Adrenal gland (tissue), 12 donors: ENCODE data around the gene CEP295NL. TPM values are rescaled to one million over a fixed set of nuclear protein-coding genes. Genes with fewer than 3 reads are reported as not detected.

ENCODE experiments used
- DNase-seq, 7 donors: peaks; one replicate each; pipeline ENCODE4 v3.0.0-alpha.2; 2019 to 2020
- H3K27ac ChIP-seq, 5 donors: fragments of 200-600 bp; sonication (generic) in 4 of 5; 1 replicate in 3 of 5; 2 replicates in 2 of 5; pipeline versions ENCODE4 v1.5.1 to v1.8.0; 2016 to 2020; ENCODE audit warnings: mild to moderate bottlenecking in 1 of 5
- H3K27me3 ChIP-seq: fragments of 200-600 bp; 2 replicates; pipeline ENCODE4 v1.8.0; 2021
- H3K36me3 ChIP-seq, 2 donors: fragments of 200-600 bp; replicated peaks in 1 of 2; 1 replicate in 1 of 2; 2 replicates in 1 of 2; pipeline versions ENCODE4 v1.5.1 to v1.8.0; 2018 to 2022
- H3K4me1 ChIP-seq, 2 donors: fragments of 200-600 bp; replicated peaks in 1 of 2; 1 replicate in 1 of 2; 2 replicates in 1 of 2; pipeline versions ENCODE4 v1.5.1 to v1.8.0; 2018 to 2021
- H3K4me3 ChIP-seq, 4 donors: fragments of 200-600 bp; sonication (generic) in 3 of 4; one replicate each; pipeline ENCODE4 v1.5.1; 2016 to 2018
- H3K9me3 ChIP-seq, 3 donors: fragments of 200-600 bp; sonication (generic) in 1 of 3; replicated peaks in 1 of 3; 1 replicate in 2 of 3; 2 replicates in 1 of 3; pipeline versions ENCODE4 v1.5.1 to v1.8.0; 2016 to 2021
- CTCF ChIP-seq, 6 experiments: fragments of 450-650 bp in 4 of 6; fragments of 200-600 bp in 2 of 6; sonication (generic) in 1 of 6; IDR thresholded peaks; 1 replicate in 5 of 6; 2 replicates in 1 of 6; pipeline versions ENCODE4 v1.5.1 to v1.8.0; 2016 to 2021; ENCODE audit warnings: antibody characterized with exemption in 6 of 6, mild to moderate bottlenecking in 2 of 6, moderate library complexity in 1 of 6
- POLR2A ChIP-seq, 2 donors: fragments of 450-650 bp; IDR thresholded peaks; one replicate each; pipeline ENCODE4 v1.6.1; 2017; ENCODE audit warnings: antibody characterized with exemption in 2 of 2, mild to moderate bottlenecking in 2 of 2, moderate library complexity in 1 of 2
- whole genome bisulfite sequencing, 4 donors: extraction: QIAGEN DNeasy Blood & Tissue Kit in 2 of 4; methylation state at CpG; one replicate each; pipeline versions ENCODE4 v1.1.5 to v1.1.7; 2013 to 2017; 5-methylcytosine and 5-hydroxymethylcytosine counted together
- intact Hi-C, 2 donors: fragments of 100-400 bp; cut with DNase I; formaldehyde crosslinking; loops; one replicate each; pipeline versions ENCODE4 v1.14.1 to v1.15.0; 2022 to 2023
- polyA plus RNA-seq, 3 donors: library from polyadenylated mRNA; stranded (reverse); fragments of 200-250 nt in 2 of 3; fragments of 350-450 nt in 1 of 3; fragmentation: Illumina TruSeq in 1 of 3; extraction: RNeasy Lipid Tissue Mini Kit (QIAGEN cat#74804) in 1 of 3; gene quantifications; one replicate each; pipeline ENCODE4 v1.2.3, GENCODE V29; 2013 to 2014
- total RNA-seq, 9 donors: library from RNA; depleted of rRNA in 4 of 9; stranded (reverse); fragments of >200 nt in 4 of 9; fragments of 120-200 nt in 1 of 9; fragmentation: NEBNext Ultra II Directional in 1 of 9; extraction: Animal tissue kit (Norgen Biotek cat#: 25700) in 1 of 9; gene quantifications; one replicate each; pipeline versions ENCODE4 v1.1.0 to v1.2.4, GENCODE V29; 2013 to 2023
- donor health status: healthy with polysubstance abuse.
- donor health status: Bipolar disorder and iron deficiency.
- donor health status: DM: yes; HTN: yes; CAD: no.
- donor health status: DM: no; HTN: no; CAD: no.
- donor health status: DM: no; HTN: no; CAD: no.
- donor health status: DM: yes; HTN: yes; CAD: no.

CEP295NL gene
- total and polyA plus RNA-seq, 12 donors: 0.07 to 5.1 (median 0.95) TPM

DNA sequence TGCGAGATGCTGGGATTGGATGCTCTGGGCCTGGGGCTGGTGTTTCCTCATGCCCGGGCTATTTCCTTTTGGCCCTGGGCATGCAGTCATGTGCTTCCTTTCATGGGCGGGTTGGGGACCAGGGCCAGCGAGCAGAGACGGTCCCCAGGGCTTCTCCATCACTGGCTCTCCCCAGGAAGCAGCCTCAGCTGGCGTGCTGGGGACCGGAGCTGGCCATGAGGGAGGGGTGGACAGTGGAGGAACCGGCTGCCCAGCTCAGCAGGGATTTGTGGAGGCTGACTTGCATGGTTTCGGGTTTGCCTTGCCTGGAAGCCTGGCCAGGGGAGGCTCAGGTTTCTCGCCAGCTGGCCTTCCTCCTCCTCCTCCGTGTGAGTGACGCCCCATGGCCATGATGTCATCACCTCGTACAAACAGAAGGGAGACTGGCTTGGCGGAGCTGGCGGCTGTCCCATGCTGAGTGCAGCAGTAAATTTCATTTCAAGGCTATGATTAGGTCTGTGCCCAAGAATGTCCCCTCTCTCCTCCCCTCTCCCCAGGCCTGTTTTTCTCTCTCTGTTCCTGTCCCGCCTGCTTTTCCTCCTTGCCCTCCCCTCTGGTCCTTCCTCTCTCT is 31.1 kb upstream of the CEP295NL start:
- intact Hi-C loops: no loop called here
- H3K9me3 ChIP-seq: no peaks in the 10 kb centered on the region
- peak overlapping the region; percentile 68 to 92 (median 91) for H3K27ac ChIP-seq
- no peaks in the 10 kb centered on the region for H3K36me3 ChIP-seq
- H3K4me1 ChIP-seq: peaks cover 15 to 28% of the 10 kb centered on the region in 2 donors
- peak; percentile 95 to 99 (median 98) for DNase-seq
- TF ChIP-seq CTCF (IDR thresholded peaks at IDR 0.05) (no peak), POLR2A (IDR thresholded peaks at IDR 0.05) (peak in 1 of 2 donors; percentile 70)
- H3K27me3 ChIP-seq: no peaks in the 10 kb centered on the region
- WGBS, 4 donors: 8 to 13% (median 9%) methylated on average over 8 to 16 of the region's 16 CpGs
- H3K4me3 ChIP-seq: no peak overlapping the region

DNA sequence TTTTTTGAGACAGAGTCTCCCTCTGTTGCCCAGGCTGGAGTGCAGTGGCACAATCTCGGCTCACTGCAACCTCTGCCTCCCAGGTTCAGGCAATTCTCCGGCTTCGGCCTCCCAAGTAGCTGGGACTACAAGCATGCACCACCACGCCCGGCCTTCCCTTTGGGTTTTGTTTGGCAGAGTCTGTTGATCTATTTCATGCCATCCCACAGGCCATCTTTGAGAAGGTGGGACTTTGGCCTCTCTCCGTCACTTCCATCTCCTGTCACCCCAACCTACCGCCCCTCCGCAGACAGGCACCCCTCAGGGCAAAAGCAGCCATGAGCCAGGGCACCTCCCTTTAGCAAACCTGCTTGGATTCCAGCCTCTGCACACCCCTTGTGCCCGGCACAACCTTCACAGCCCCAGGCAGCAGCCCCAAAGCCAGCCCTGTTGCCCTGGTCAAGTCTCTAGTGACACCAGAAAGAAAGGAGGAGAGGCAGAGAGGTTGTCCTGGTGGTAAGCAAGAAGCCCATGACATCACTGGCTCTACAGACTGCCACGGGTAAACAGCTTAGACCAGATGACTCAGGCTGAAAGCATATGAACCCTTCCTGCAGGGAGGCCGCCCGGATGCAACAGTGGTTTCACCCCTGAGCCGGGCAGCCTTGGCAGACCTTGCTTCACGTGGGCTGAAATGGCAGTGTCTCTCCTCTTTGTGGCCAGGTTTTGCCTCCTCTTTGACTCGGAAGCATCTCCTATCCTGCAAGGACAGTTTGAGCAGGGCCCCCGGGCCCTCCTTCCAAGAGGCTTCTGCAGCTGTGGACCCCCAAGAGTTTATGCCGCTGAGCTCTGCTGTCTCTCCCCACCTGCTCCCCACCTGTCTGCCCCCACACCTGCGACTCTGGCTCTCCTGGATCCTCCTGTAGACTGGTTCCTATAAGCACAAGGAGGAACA is 30.3 kb upstream of the CEP295NL start:
- TF ChIP-seq CTCF (IDR thresholded peaks at IDR 0.05) (no peak), POLR2A (IDR thresholded peaks at IDR 0.05) (no peak)
- Histone ChIP-seq H3K4me3 (no peak overlapping the region), H3K27ac (peak overlapping the region in 4 of 5 donors; percentile 68 to 91 (median 87)), H3K9me3 (no peaks in the 10 kb centered on the region), H3K4me1 (peaks cover 15 to 28% of the 10 kb centered on the region in 2 donors), H3K36me3 (no peaks in the 10 kb centered on the region), H3K27me3 (no peaks in the 10 kb centered on the region)
- WGBS, 4 donors: 66 to 80% (median 71%) methylated on average over 14 to 18 of the region's 18 CpGs
- intact Hi-C loops: no loop called here
- DNase-seq: peak in 6 of 7 donors; percentile 47 to 73 (median 68)

DNA sequence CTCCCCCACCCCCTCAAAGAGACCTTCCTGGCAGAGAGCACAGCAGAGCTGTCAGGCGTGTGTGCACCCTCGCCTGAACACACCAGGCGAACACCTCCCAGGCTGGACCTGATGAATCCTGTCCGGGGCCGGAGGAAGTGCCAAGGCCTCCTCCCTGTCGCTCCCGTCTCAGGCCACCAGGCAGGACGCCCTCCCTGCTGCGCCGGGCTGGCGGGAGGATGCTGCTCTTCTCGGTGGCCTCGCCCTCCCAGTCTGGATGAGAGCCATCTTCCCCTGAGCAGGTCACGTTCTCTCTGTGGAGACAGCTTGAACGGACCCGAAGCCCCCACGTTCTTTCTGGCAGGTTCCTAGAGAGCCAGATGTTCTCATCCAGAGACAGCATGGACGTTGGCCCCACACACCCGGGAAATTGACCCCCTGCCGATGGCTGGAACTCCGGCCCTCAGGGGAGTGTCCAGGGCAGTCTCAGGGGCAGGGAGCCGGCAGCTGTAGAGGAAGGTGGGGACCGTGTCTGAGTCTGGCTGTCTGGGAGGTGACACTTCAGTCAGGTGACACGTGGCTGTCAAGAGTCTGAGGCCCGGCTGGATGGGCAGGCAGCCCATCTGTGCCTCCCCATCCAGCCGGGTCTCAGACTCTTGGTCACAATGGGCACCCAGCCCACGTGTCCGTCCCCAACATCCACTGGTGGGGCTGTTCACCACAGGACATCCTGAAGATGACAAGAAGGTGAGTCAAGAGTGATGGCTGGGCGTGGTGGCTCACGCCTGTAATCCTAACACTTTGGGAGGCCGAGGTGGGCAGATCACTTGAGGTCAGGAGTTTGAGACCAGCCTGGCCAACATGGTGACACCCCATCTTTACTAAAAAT is 27.1 kb upstream of the CEP295NL start:
- 63 to 85% (median 74%) methylated on average over 4 to 31 of the region's 31 CpGs for WGBS, 4 donors
- H3K36me3 ChIP-seq: no peaks in the 10 kb centered on the region
- DNase-seq: peak in 1 of 7 donors; percentile 52
- H3K27ac ChIP-seq: no peak overlapping the region
- intact Hi-C loops: no loop called here
- H3K4me1 ChIP-seq: peaks cover 15 to 25% of the 10 kb centered on the region in 2 donors
- TF ChIP-seq CTCF (IDR thresholded peaks at IDR 0.05) (peak in 1 of 6 experiments; percentile 15), POLR2A (IDR thresholded peaks at IDR 0.05) (no peak)
- no peak overlapping the region for H3K4me3 ChIP-seq
- H3K9me3 ChIP-seq: no peaks in the 10 kb centered on the region
- no peaks in the 10 kb centered on the region for H3K27me3 ChIP-seq
